ENCODE results near the gene CNTNAP2. TPM values are rescaled to one million over a fixed set of nuclear protein-coding genes. Genes with fewer than 3 reads are reported as not detected.

CNTNAP2 gene
- total and polyA plus RNA-seq, 4 experiments from 2014 or later, result 0.19 to 0.50 (median 0.20) TPM; not detected in 1

DNA sequence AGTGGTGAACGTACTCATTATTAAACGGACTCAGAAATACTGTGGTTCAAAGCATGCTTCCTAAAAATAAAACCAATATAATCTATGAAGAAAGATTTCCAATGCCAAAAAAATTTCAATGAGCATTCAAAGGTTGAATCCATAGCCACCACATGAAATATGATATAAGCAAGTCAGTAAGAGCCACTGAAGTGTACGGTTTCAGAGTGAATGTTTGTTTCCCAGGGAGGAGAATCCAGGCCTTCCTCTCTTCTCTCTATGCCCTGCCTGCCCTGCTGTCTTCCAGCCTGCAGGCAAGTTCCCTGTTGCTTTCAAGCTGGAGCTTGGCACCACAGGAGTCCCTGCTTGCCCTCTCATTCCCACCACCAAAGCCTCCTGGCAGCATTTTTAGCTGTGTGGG is 1302.4 kb downstream of the CNTNAP2 start:
- H3K27me3 ChIP-seq (ENCODE audit: insufficient read depth, low read length), result no peaks in the 10 kb centered on the region
- H3K9me3 ChIP-seq (ENCODE audit: control insufficient read depth in 1 of 2, low read length in 2 of 2), result no peaks in the 10 kb centered on the region
- no peak overlapping the region for H3K27ac ChIP-seq (ENCODE audit: low read depth, low read length)
- no peak overlapping the region for H3K4me3 ChIP-seq (ENCODE audit: low read length in 2 of 2)
- no peak for DNase-seq
- intact Hi-C loops (cut with micrococcal nuclease), result no loop called here
- H3K4me1 ChIP-seq (ENCODE audit: insufficient read depth, low read length), result no peaks in the 10 kb centered on the region
- H3K9me3 Mint-ChIP-seq, result peaks cover 0 to 12% (median 5%) of the 10 kb centered on the region in 8 donors
- no peak overlapping the region for H3K27ac Mint-ChIP-seq
- no peak overlapping the region for H3K4me3 Mint-ChIP-seq
- H3K36me3 Mint-ChIP-seq, result no peaks in the 10 kb centered on the region
- H3K27me3 Mint-ChIP-seq, result no peaks in the 10 kb centered on the region
- no peaks in the 10 kb centered on the region for H3K4me1 Mint-ChIP-seq
- ChIA-PET CTCF (ENCODE audit: partially characterized antibody) (no interaction called here), POLR2A (ENCODE audit: partially characterized antibody) (no interaction called here)
- H3K36me3 ChIP-seq (ENCODE audit: insufficient read depth, low read length), result no peaks in the 10 kb centered on the region

DNA sequence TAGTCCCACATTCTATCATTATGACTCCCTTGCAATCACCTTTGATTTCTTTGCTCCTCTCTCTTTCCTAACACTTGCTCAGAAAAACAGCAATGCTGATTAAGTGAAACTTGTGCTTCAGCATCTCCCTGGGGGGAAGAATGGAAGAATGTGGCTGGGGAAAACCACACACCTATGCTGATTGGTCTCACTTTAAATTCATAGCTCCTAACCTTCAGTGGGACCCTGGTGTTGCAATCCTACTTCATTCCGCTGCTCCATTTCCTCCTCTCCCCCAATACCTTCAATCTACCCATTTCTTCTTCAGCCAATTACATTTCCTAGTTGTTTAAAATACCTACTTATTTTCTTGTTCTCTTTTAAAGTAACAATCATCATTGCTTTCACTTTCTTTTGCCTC is 1307.3 kb downstream of the CNTNAP2 start:
- no peaks in the 10 kb centered on the region for H3K36me3 ChIP-seq (ENCODE audit: insufficient read depth, low read length)
- H3K27ac ChIP-seq (ENCODE audit: low read depth, low read length), result no peak overlapping the region
- intact Hi-C loops (cut with micrococcal nuclease), result no loop called here
- POLR2A ChIA-PET (ENCODE audit: partially characterized antibody), result no interaction called here
- Mint-ChIP-seq H3K4me1 (no peaks in the 10 kb centered on the region), H3K4me3 (no peak overlapping the region), H3K9me3 (peaks cover 0 to 14% (median 4%) of the 10 kb centered on the region in 8 donors), H3K27ac (no peak overlapping the region), H3K27me3 (no peaks in the 10 kb centered on the region), H3K36me3 (no peaks in the 10 kb centered on the region)
- no peaks in the 10 kb centered on the region for H3K27me3 ChIP-seq (ENCODE audit: insufficient read depth, low read length)
- DNase-seq, result no peak
- H3K9me3 ChIP-seq (ENCODE audit: control insufficient read depth in 1 of 2, low read length in 2 of 2), result peaks cover 0 to 3% of the 10 kb centered on the region in 2 donors
- CTCF ChIA-PET (ENCODE audit: partially characterized antibody), result interaction anchor here (1.2 kb wide), 1 partner anchor 13 kb away, joined by 3 read pairs; no protein-coding TSS in a partner anchor
- no peaks in the 10 kb centered on the region for H3K4me1 ChIP-seq (ENCODE audit: insufficient read depth, low read length)
- no peak overlapping the region for H3K4me3 ChIP-seq (ENCODE audit: low read length in 2 of 2)

DNA sequence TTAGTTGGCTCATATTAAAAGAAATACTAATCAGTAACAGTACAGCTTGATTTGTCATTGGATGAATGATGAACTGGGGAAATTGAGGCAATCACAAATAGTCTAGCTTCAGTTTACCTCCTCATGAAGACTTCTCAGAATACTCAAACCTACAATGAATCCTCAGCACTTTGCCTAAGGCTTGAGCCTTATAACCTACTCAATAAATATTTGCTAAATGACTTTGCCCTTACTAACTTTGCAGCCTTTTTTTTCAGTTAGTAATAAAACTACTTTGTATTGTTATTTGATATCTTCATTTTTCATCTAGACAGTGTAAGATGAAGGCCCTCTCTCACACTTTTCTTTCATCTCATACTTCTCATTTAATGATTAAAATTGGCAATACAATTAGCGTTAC is 1311.5 kb downstream of the CNTNAP2 start:
- ChIA-PET CTCF (ENCODE audit: partially characterized antibody) (no interaction called here), POLR2A (ENCODE audit: partially characterized antibody) (no interaction called here)
- Histone ChIP-seq H3K27ac (ENCODE audit: low read depth, low read length) (no peak overlapping the region), H3K36me3 (ENCODE audit: insufficient read depth, low read length) (no peaks in the 10 kb centered on the region), H3K4me1 (ENCODE audit: insufficient read depth, low read length) (no peaks in the 10 kb centered on the region), H3K9me3 (ENCODE audit: control insufficient read depth in 1 of 2, low read length in 2 of 2) (peaks cover 0 to 3% of the 10 kb centered on the region in 2 donors), H3K4me3 (ENCODE audit: low read length in 2 of 2) (no peak overlapping the region), H3K27me3 (ENCODE audit: insufficient read depth, low read length) (no peaks in the 10 kb centered on the region)
- no peaks in the 10 kb centered on the region for H3K4me1 Mint-ChIP-seq
- no peaks in the 10 kb centered on the region for H3K27me3 Mint-ChIP-seq
- H3K36me3 Mint-ChIP-seq, result no peaks in the 10 kb centered on the region
- H3K9me3 Mint-ChIP-seq, result peaks cover 2 to 15% (median 11%) of the 10 kb centered on the region in 8 donors
- H3K4me3 Mint-ChIP-seq, result no peak overlapping the region
- no peak overlapping the region for H3K27ac Mint-ChIP-seq
- no peak for DNase-seq
- intact Hi-C loops (cut with micrococcal nuclease), result no loop called here

DNA sequence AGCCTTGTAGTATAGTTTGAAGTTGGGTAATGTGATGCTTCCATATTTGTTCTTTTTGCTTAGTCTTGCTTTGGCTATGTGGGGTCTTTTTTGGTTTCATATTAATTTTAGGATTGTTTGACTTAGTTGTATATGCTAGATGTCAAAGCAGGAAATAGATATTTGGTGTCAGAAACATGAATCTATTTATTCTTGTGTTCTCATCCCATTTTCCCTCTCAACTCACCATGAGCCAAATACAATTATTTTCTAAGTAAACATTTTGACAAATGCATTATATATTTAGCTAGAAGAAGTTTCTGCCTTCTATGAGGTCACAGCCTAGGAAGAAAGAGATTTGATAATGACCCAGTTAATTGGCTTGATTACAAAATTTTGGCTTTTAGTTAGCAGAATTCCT is 1313.4 kb downstream of the CNTNAP2 start:
- H3K27ac ChIP-seq (ENCODE audit: low read depth, low read length), result no peak overlapping the region
- intact Hi-C loops (cut with micrococcal nuclease), result no loop called here

DNA sequence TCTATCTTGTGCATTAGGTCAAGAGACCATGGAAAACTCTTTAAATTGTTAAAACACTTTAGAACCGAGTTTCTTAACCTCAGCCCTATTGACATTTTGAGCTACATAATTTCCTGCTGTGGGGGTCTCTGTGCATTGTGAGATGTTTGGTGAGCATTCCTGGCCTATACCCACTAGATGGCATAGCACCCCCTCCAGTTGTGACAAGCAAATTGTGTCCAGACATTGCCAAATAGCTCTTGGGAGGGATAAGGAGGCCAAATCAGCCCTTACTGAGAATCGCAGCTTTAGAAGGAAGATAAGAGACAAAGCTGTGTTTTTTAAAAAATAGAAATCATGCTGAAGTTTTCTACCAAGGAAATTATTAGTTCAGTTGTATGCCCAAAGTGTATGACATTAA is 1315.5 kb downstream of the CNTNAP2 start:
- Histone ChIP-seq H3K9me3 (ENCODE audit: control insufficient read depth in 1 of 2, low read length in 2 of 2) (peaks cover 0 to 3% of the 10 kb centered on the region in 2 donors), H3K4me1 (ENCODE audit: insufficient read depth, low read length) (no peaks in the 10 kb centered on the region), H3K36me3 (ENCODE audit: insufficient read depth, low read length) (no peaks in the 10 kb centered on the region), H3K27me3 (ENCODE audit: insufficient read depth, low read length) (no peaks in the 10 kb centered on the region), H3K27ac (ENCODE audit: low read depth, low read length) (no peak overlapping the region), H3K4me3 (ENCODE audit: low read length in 2 of 2) (no peak overlapping the region)
- CTCF ChIA-PET (ENCODE audit: partially characterized antibody), result no interaction called here
- H3K4me3 Mint-ChIP-seq, result no peak overlapping the region
- no peaks in the 10 kb centered on the region for H3K36me3 Mint-ChIP-seq
- intact Hi-C loops (cut with micrococcal nuclease), result no loop called here
- no peaks in the 10 kb centered on the region for H3K27me3 Mint-ChIP-seq
- no peak for DNase-seq
- POLR2A ChIA-PET (ENCODE audit: partially characterized antibody), result no interaction called here
- peaks cover 2 to 18% (median 9%) of the 10 kb centered on the region in 8 donors for H3K9me3 Mint-ChIP-seq
- H3K27ac Mint-ChIP-seq, result no peak overlapping the region
- no peaks in the 10 kb centered on the region for H3K4me1 Mint-ChIP-seq

More for the DNA sequence above, 1313.4 kb downstream of the CNTNAP2 start:
- Mint-ChIP-seq H3K27ac (no peak overlapping the region), H3K9me3 (peaks cover 3 to 18% (median 12%) of the 10 kb centered on the region in 8 donors), H3K4me3 (no peak overlapping the region), H3K4me1 (no peaks in the 10 kb centered on the region), H3K27me3 (no peaks in the 10 kb centered on the region), H3K36me3 (no peaks in the 10 kb centered on the region)
- ChIA-PET POLR2A (ENCODE audit: partially characterized antibody) (no interaction called here), CTCF (ENCODE audit: partially characterized antibody) (no interaction called here)
- no peak for DNase-seq
- Histone ChIP-seq H3K4me1 (ENCODE audit: insufficient read depth, low read length) (no peaks in the 10 kb centered on the region), H3K4me3 (ENCODE audit: low read length in 2 of 2) (no peak overlapping the region), H3K36me3 (ENCODE audit: insufficient read depth, low read length) (no peaks in the 10 kb centered on the region), H3K27me3 (ENCODE audit: insufficient read depth, low read length) (no peaks in the 10 kb centered on the region), H3K9me3 (ENCODE audit: control insufficient read depth in 1 of 2, low read length in 2 of 2) (peaks cover 0 to 3% of the 10 kb centered on the region in 2 donors)

DNA sequence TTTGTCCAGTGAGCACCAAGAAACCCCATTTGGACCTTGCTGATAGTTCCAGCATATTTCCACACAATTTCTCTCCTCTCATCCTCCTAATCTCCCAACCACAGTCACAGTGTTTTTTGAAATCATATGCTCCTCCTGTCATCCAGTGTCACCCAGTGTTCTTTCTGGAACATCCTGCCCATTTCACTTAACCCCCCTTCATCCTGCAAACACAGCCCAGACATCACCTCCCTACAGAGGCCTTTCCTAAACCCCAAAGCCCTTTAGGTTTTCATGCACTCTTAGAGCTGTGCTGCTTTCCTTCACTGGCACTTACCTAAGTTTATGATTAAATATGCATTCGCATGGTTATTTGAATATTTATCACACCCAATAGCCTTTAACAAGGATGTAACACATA is 1316.0 kb downstream of the CNTNAP2 start:
- no peak for DNase-seq
- Mint-ChIP-seq H3K27me3 (no peaks in the 10 kb centered on the region), H3K4me3 (no peak overlapping the region), H3K9me3 (peaks cover 2 to 18% (median 6%) of the 10 kb centered on the region in 8 donors), H3K27ac (no peak overlapping the region), H3K36me3 (no peaks in the 10 kb centered on the region), H3K4me1 (no peaks in the 10 kb centered on the region)
- no peak overlapping the region for H3K27ac ChIP-seq (ENCODE audit: low read depth, low read length)
- no peak overlapping the region for H3K4me3 ChIP-seq (ENCODE audit: low read length in 2 of 2)
- POLR2A ChIA-PET (ENCODE audit: partially characterized antibody), result no interaction called here
- CTCF ChIA-PET (ENCODE audit: partially characterized antibody), result no interaction called here
- H3K27me3 ChIP-seq (ENCODE audit: insufficient read depth, low read length), result no peaks in the 10 kb centered on the region
- intact Hi-C loops (cut with micrococcal nuclease), result no loop called here
- no peaks in the 10 kb centered on the region for H3K4me1 ChIP-seq (ENCODE audit: insufficient read depth, low read length)
- no peaks in the 10 kb centered on the region for H3K36me3 ChIP-seq (ENCODE audit: insufficient read depth, low read length)
- H3K9me3 ChIP-seq (ENCODE audit: control insufficient read depth in 1 of 2, low read length in 2 of 2), result peaks cover 0 to 3% of the 10 kb centered on the region in 2 donors

DNA sequence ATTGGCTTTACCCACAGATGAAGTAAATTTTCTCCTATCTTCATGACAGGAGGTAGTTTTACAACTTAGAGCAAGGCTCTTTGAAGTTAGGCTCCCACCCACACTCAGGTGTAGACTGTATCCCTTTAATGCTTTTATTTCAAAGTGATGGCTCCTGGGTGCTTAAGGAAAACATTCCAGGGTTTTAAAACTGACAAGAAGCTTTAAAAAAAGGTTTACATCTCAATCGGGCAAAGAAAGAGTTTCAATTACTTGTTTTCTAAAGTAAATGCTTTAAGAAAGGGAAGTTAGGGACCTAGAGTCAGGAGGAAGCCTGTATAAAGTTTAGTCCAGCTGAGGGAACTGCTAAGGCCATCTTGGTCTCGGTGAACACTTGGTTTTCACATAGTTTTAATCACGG is 1320.1 kb downstream of the CNTNAP2 start:
- no peak overlapping the region for H3K4me3 Mint-ChIP-seq
- peaks cover 8 to 27% (median 14%) of the 10 kb centered on the region in 8 donors for H3K9me3 Mint-ChIP-seq
- no peaks in the 10 kb centered on the region for H3K36me3 Mint-ChIP-seq
- no peaks in the 10 kb centered on the region for H3K4me1 Mint-ChIP-seq
- intact Hi-C loops (cut with micrococcal nuclease), result no loop called here
- H3K27ac Mint-ChIP-seq, result no peak overlapping the region
- POLR2A ChIA-PET (ENCODE audit: partially characterized antibody), result no interaction called here
- Histone ChIP-seq H3K9me3 (ENCODE audit: control insufficient read depth in 1 of 2, low read length in 2 of 2) (no peaks in the 10 kb centered on the region), H3K36me3 (ENCODE audit: insufficient read depth, low read length) (no peaks in the 10 kb centered on the region), H3K4me3 (ENCODE audit: low read length in 2 of 2) (no peak overlapping the region), H3K4me1 (ENCODE audit: insufficient read depth, low read length) (no peaks in the 10 kb centered on the region), H3K27me3 (ENCODE audit: insufficient read depth, low read length) (no peaks in the 10 kb centered on the region), H3K27ac (ENCODE audit: low read depth, low read length) (no peak overlapping the region)
- no peak for DNase-seq
- no peaks in the 10 kb centered on the region for H3K27me3 Mint-ChIP-seq
- CTCF ChIA-PET (ENCODE audit: partially characterized antibody), result interaction anchor here (1.3 kb wide), 1 partner anchor 13 kb away, joined by 3 read pairs; no protein-coding TSS in a partner anchor

DNA sequence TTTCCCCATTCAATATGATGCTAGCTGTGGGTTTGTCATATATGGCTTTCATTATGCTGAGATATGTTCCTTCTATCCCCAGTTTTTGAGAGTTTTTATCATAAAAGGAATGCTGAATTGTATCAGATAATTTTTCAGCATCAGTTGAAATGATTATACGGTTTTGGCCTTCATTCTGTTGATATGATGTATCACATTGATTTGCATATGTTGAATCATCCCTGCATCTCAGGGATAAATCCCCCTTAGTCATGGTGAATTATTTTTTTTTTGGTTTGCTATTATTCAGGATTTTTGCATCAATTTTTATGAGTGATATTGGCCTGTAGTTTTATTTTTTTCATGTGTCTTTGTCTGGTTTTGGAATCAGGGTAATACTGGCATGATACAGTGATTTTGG is 1321.6 kb downstream of the CNTNAP2 start:
- H3K9me3 ChIP-seq (ENCODE audit: control insufficient read depth in 1 of 2, low read length in 2 of 2), result no peaks in the 10 kb centered on the region
- no peaks in the 10 kb centered on the region for H3K36me3 ChIP-seq (ENCODE audit: insufficient read depth, low read length)
- Mint-ChIP-seq H3K9me3 (peaks cover 7 to 36% (median 15%) of the 10 kb centered on the region in 8 donors), H3K27ac (no peak overlapping the region), H3K4me3 (no peak overlapping the region), H3K4me1 (no peaks in the 10 kb centered on the region), H3K36me3 (no peaks in the 10 kb centered on the region), H3K27me3 (no peaks in the 10 kb centered on the region)
- H3K4me1 ChIP-seq (ENCODE audit: insufficient read depth, low read length), result no peaks in the 10 kb centered on the region
- no peak overlapping the region for H3K4me3 ChIP-seq (ENCODE audit: low read length in 2 of 2)
- intact Hi-C loops (cut with micrococcal nuclease), result no loop called here
- no peak for DNase-seq
- ChIA-PET POLR2A (ENCODE audit: partially characterized antibody) (no interaction called here), CTCF (ENCODE audit: partially characterized antibody) (no interaction called here)
- H3K27me3 ChIP-seq (ENCODE audit: insufficient read depth, low read length), result no peaks in the 10 kb centered on the region
- H3K27ac ChIP-seq (ENCODE audit: low read depth, low read length), result no peak overlapping the region
